Measurements from ENCODE around the gene CLCN6.

Gene CLCN6

DNA sequence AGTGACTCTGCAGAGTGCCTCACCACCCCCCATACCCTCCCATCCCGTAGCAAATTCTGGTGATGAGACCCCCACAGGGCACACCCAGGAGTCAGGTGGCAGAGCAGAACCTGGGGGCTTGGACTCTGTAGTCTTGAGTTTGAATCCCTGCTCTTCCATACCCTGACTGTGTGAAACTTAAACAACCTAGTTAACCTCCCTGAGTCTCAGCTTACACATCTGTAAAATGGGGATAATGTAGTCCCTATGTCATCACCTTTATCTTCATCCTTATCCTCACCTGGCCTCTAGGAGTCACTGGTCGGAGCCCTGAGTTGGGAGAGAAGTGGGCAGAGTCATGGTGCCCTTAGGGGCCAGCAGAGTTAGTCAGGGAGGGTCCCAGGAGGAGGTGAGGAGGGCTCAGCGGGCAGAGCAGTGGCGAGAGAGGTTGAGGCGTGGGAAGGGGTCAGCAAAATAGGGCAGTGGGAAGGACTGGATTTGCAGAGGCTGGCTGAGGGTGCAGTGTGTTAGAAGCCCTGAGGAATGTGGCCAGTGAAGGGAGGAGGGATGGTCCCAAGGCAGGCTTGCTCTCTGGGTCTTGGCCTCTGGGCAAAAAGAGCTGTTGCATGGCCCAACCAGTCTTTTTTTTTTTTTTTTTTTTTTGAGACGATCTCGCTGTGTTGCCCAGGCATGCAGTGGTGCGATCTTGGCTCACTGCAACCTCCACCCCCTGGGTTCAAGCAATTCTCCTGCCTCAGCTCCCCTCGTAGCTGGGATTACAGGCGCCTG, 25.4 kb upstream of the CLCN6 start:
- no peak for DNase-seq (ENCODE audit: low read depth)

DNA sequence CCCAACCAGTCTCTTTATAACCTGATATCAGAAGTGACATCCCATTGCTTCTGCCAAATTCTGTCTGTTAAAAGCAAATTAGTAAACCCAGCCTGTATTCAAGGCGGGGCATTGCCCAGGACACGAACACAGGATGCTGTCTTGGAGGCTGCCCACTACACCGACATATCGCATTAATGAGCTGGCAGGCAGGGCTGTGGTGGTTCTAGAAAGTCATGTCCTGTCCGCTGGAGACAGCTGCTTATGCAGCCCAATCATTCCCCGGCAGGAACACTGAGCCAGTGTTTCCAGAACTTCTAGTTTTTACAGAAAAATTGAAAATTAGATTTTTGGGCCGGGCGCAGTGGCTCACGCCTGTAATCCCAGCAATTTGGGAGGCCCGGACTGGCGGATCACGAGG, 24.7 kb upstream of the CLCN6 start:
- DNase-seq (ENCODE audit: low read depth), result no peak

DNA sequence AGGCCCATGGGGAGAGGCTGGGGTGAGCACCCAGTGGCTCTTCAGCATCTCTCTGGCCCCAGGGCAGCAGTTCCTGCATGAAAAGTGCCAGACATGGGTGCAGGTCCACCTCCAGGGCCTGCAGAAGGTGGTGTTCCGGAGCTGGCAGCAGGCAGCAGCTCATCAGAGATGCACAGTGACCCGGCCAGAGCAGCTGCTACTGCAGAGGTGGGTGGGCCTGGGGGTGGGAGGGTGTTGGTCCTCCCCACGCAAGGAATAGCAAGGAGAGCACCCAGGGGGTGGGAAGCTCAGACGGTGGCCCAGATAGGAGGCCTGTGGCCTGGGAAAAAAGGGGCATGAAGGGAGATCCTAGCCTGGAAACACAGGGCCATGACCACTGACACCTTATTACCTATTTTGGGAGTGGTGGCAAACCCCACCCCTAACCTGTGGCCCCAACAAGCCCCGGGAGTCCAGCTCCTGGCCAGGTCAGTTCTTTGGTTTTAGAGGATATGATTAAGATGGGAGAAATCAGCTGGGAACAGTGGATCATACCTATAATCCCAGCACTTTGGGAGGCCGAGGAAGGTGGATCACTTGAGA, 23.8 kb upstream of the CLCN6 start:
- DNase-seq (ENCODE audit: low read depth), result no peak

DNA sequence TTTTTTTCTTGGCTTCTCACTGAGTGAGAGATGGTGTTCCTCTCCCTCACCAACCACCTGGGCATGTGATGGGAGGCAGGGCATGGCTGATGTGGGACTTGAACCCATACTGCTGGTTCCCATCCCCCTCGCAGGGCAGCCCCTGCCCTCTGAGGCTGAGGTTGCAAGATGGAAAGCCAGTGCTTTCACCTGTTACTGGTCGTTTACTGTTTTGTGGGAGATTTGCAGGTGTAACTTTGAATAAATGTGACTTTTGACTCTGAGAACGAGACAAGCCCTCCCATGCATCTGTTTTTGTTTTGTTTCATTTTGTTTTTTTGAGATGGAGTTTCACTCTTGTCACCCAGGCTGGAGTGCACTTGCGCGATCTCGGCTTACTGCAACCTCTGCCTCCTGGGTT, 22.4 kb upstream of the CLCN6 start:
- DNase-seq (ENCODE audit: low read depth), result no peak

DNA sequence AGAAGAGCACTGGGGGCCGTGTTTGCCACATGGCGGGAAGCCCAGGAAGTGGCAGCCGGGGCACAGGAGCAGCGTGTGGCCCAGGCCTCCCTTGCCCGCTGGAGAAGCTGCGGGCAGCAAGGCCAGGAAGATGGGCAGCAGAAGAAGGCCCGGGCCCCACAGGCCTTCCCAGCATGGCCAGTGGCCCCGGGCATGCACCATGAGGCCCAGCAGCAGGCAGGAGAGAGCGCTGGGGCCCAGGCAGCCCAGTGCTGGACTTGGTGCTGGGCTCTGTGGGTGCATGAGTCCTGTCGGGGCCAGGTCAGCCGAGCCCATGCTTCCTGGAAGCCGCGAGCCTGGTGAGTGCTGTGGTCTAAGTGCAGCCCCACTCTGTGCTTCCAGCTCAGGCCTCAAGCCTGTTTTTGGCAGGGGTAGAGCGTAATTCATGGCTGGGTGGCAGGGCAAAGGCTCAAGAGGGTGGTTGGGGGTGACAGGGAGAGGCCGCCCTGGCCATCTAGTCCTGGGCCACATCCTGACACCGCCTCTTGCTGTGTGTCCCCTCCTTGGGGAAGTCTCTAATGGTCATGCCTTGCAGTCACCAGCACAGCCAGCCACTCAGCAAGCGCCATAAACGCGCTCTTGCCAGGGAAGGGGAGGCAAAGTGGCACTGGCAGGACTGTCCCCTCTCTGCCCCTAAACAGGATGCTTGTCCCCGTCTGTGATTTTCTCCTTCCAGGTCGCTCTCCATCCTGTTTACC, 21.6 kb upstream of the CLCN6 start:
- DNase-seq (ENCODE audit: low read depth), result no peak

- DNase-seq (ENCODE audit: low read depth), result no peak
Observed at GRCh38 chr1:11784993-11785769, 20.8 kb upstream of the CLCN6 start.

DNA sequence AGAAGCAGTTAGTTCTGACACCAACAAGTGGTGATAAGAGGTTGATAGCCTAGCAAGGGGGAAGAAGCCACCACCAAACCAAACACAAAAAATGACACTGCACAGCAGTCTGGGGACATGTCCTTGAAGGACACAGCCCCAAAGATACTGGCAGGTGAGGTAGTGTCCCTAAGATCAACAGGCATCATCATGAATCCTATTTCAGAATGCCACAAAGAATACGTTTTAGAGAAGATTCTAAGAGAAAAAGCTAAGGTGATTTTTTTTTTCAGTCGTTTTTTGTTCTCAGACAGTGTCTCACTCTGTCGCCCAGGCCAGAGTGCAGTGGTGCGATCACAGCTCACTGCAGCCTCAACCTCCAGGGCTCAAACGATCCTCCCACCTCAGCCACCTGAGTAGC, 19.8 kb upstream of the CLCN6 start:
- no peak for DNase-seq (ENCODE audit: low read depth)

- no peak for DNase-seq (ENCODE audit: low read depth)
Observed at GRCh38 chr1:11787251-11787803, 18.7 kb upstream of the CLCN6 start.

DNA sequence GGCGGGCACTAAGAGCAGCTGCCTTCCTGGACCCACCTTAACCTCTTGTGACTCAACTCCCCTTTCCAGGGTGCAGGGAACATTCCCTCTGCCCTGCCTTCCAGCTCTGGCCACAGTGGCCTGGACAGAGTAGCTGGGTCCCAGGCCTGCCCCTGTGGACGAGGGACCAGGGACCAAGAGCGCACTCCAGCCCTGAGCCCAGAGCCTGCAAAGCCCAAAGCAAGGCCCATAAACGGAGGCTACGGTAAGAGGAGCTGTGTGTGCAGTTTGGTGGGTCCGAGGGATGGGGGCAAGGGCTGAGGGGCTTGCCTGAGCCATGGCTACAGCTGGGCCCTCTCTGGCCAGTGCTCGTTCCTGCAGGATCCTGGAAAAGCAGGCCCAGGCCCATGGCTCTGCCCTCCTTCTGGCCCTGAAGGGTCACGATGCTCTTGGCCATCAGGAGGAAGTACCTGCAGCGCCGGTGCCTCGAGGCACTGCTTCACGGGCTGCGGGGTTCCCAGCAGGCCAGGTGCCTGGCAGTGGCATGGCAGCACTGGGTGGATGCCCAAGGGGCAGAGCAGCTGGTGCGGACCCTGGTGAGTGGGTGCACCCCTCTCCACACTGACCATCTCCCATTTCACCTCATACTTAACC, 18.1 kb upstream of the CLCN6 start:
- no peak for DNase-seq (ENCODE audit: low read depth)

- no peak for DNase-seq (ENCODE audit: low read depth)
Observed at GRCh38 chr1:11788549-11789053, 17.4 kb upstream of the CLCN6 start.

GRCh38 chr1:11789126-11790067, 16.6 kb upstream of the CLCN6 start:
- DNase-seq (ENCODE audit: low read depth), result no peak

- no peak for DNase-seq (ENCODE audit: low read depth)
Observed at GRCh38 chr1:11790101-11790879, 15.7 kb upstream of the CLCN6 start.

DNA sequence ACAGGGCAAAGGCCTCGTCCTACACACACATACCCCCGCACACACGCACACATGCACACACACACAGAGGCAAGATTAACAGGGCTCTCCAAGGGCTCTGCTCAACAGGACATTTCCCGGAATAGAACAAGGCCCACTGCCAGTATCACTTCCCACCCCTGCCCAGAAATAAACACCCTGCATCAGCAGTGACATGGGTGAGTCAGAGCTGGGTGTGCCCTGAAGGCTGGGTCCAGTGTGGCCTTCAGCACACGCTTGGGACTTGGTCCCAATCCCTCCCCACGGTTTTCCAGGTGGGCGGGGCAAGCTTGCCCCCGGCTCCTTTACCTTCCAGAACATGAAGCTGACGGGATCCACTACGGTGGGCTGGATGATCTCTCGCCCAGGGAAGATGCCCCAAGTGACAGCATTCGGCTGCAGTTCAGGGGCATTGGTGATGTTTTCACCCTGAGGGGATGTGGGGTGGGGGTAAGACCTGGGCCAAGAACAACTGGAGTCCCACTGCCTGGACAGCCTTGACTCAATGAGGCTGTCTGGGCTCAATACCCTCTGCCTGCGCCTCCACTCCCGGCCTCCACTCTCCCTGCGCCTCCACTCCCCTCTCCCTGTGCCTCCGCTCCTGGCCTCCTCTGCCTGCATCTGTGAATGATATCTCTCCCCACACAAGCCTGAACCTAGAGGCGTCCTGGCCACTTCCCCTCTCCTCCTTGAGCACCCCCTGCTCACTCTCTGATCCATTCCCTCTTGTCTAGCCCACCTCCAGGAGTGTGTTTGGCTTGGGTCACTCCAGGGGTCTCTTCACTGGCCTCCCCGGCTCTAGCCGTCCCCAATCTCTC, 14.9 kb upstream of the CLCN6 start:
- DNase-seq (ENCODE audit: low read depth), result no peak

- no peak for DNase-seq (ENCODE audit: low read depth)
Observed at GRCh38 chr1:11792106-11792505, 13.9 kb upstream of the CLCN6 start.

- no peak for DNase-seq (ENCODE audit: low read depth)
Observed at GRCh38 chr1:11793819-11794218, 12.2 kb upstream of the CLCN6 start.

DNA sequence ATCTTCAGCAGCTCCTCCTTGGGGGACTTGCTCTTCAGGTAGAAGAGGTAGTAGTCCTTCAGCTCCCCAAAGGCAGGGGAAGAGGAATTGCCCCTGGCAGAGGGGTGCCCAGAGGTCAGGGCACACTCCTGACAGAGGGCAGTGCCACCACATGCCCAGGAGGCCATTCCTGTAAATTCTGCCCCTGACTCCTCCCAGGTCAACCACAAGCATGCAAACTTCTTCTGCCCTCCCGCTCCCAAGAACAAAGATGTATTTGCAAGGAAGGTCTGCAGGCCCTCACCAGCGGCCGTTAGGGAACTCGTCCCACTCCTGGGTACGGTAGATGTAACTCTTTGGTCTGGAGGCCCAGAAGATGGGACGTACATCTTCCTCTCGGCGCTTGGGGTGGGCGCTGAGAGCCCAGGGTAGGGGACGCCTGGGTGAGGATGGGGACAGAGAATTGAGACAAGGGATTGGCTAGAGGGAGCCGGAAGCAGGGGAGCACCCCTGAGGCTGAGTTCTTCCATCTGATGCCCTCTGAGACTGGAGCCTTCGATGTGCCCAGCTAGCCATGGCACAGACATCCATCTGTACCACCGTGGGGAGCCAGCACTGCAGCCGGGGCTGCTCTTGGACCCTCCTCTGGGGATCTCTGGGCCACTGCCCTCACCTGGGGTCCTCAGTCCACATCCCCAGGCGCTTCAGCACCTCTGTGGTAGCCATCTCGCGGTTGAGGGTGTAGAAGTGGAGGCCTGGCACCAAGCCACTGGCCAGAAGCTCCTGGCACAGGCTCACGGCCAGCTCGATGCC, 11.3 kb upstream of the CLCN6 start:
- DNase-seq (ENCODE audit: low read depth), result no peak

GRCh38 chr1:11795238-11795890, 10.6 kb upstream of the CLCN6 start:
- DNase-seq (ENCODE audit: low read depth), result no peak

Data from stimulated activated CD8-positive, alpha-beta memory T cell treated with anti-CD3 and anti-CD28 coated beads, Interleukin-12 subunit alpha, Interleukin-12 subunit beta, amount 100 ng/mL, for 1 hour (primary cell).